Peyer's patch (tissue), 4 donors: ENCODE data around the gene SLC27A4.

Experiments used
- CTCF ChIP-seq, 6 experiments: fragments of 450-650 bp in 4 of 6; fragments of 200-600 bp in 2 of 6; sonication (generic) in 1 of 6; IDR thresholded peaks; one replicate each; pipeline ENCODE4 v1.5.1; 2017 to 2019; ENCODE audit warnings: antibody characterized with exemption in 6 of 6, mild to moderate bottlenecking in 3 of 6, moderate library complexity in 1 of 6
- POLR2A ChIP-seq, 2 donors: fragments of 450-650 bp; IDR thresholded peaks; one replicate each; pipeline ENCODE4 v1.5.1; 2017; ENCODE audit warnings: antibody characterized with exemption in 2 of 2, mild to moderate bottlenecking in 2 of 2, moderate library complexity in 2 of 2

GRCh38 chr9:128399861-128400260, 59.5 kb downstream of the SLC27A4 start:
- TF ChIP-seq POLR2A (IDR thresholded peaks at IDR 0.05) (no peak), CTCF (IDR thresholded peaks at IDR 0.05) (no peak)
